Pancreas (tissue), 10 donors: Measurements from ENCODE around the gene SLMAP. TPM values are rescaled to one million over a fixed set of nuclear protein-coding genes. Genes with fewer than 3 reads are reported as not detected.

Experiments used
- ATAC-seq, 4 donors: fragments of 200-7000 bp; cut with Tn5 transposase; one replicate each; pipeline versions ENCODE4 v1.8.0 to v1.9.1; 2020; ENCODE audit warnings: mild to moderate bottlenecking in 4 of 4, moderate library complexity in 4 of 4
- DNase-seq, 6 donors: peaks; one replicate each; pipeline ENCODE4 v3.0.0-alpha.2; 2020
- FAIRE-seq: peaks from 2 replicates; lab custom pipeline; 2012; peaks lifted over from hg19 to GRCh38; lab: Jason Lieb, UNC
- H3K27ac ChIP-seq, 4 donors: fragments of 200-600 bp; sonication (generic); 1 replicate in 3 of 4; 2 replicates in 1 of 4; pipeline versions ENCODE4 v1.5.0 to v1.8.0; 2020
- H3K27me3 ChIP-seq, 4 donors: fragments of 200-600 bp; one replicate each; pipeline ENCODE4 v1.8.0; 2021
- H3K36me3 ChIP-seq, 3 donors: fragments of 200-600 bp; sonication (generic) in 1 of 3; one replicate each; pipeline versions ENCODE4 v1.5.0 to v1.8.0; 2020 to 2021
- H3K4me1 ChIP-seq, 3 donors: fragments of 200-600 bp; one replicate each; pipeline ENCODE4 v1.8.0; 2021
- H3K4me3 ChIP-seq, 4 donors: fragments of 200-600 bp; sonication (generic) in 2 of 4; one replicate each; pipeline versions ENCODE4 v1.5.0 to v1.8.0; 2020 to 2021
- H3K9me3 ChIP-seq, 4 donors: fragments of 200-600 bp; one replicate each; pipeline ENCODE4 v1.8.0; 2021
- WGBS, 2 donors: extraction: QIAGEN DNeasy Blood & Tissue Kit; methylation state at CpG; one replicate each; pipeline ENCODE4 v1.1.7; 2013; 5-methylcytosine and 5-hydroxymethylcytosine counted together
- intact Hi-C, 3 donors: fragments of 100-400 bp; cut with DNase I; formaldehyde crosslinking; loops; one replicate each; pipeline versions ENCODE4 v1.11.1 to v1.14.2; 2022
- polyA plus RNA-seq, 2 donors: library from polyadenylated mRNA; stranded (reverse); fragments of 200-250 nt; gene quantifications; one replicate each; pipeline ENCODE4 v1.2.3, GENCODE V29; 2013
- total RNA-seq, 6 donors: library from RNA; stranded (reverse); fragmentation: NEBNext Ultra II Directional in 4 of 6; extraction: Animal tissue kit (Norgen Biotek cat#: 25700) in 4 of 6; gene quantifications; one replicate each; pipeline versions ENCODE4 v1.2.1 to v1.2.4, GENCODE V29; 2021 to 2023
- TF ChIP-seq, protein P1 (sequence below), 4 donors: fragments of 200-600 bp; sonication (generic) in 3 of 4; IDR thresholded peaks; one replicate each; pipeline versions ENCODE4 v1.5.0 to v1.8.0; 2021; ENCODE audit warnings: antibody characterized with exemption in 4 of 4
- donor health status: healthy with polysubstance abuse.
- donor health status: DM: no; HTN: no; CAD: no; lungs with moderate emphysema.
- donor health status: DM: no; HTN: no; CAD: no.
- donor health status: control.
- donor health status: control.
- donor health status: Bipolar disorder and iron deficiency.
- donor health status: DM: yes; HTN: yes; CAD: no.
- donor health status: DM: no; HTN: no; CAD: no.
- donor health status: DM: no; HTN: no; CAD: no.
- donor health status: DM: yes; HTN: yes; CAD: no.

SLMAP gene
- total and polyA plus RNA-seq, 8 donors, result 9.0 to 39.6 (median 22.7) TPM

DNA sequence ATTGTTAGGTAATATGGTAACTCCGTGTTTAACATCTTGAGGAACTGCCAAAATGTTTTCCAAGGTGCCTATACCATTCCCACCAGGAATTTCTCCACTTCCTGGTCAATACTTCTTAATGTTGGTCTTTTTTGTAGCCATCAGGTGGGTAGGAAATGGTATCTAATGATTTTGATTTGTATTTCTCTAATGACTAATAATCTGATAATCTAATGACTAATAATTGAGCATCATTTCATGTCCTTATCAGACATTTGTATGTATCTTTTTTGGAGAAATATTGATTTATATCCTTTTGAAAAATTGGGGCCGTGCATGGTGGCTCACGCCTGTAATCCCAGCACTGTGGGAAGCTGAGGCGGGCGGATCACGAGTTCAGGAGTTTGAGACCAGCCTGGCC lies 38.8 kb downstream of the SLMAP start:
- Histone ChIP-seq H3K4me1 (peaks cover 4 to 30% (median 28%) of the 10 kb centered on the region in 3 donors), H3K4me3 (no peak overlapping the region), H3K27ac (peak overlapping the region in 1 of 4 donors; percentile 13), H3K9me3 (no peaks in the 10 kb centered on the region), H3K27me3 (no peaks in the 10 kb centered on the region), H3K36me3 (no peaks in the 10 kb centered on the region)
- TF ChIP-seq, protein P1, sequence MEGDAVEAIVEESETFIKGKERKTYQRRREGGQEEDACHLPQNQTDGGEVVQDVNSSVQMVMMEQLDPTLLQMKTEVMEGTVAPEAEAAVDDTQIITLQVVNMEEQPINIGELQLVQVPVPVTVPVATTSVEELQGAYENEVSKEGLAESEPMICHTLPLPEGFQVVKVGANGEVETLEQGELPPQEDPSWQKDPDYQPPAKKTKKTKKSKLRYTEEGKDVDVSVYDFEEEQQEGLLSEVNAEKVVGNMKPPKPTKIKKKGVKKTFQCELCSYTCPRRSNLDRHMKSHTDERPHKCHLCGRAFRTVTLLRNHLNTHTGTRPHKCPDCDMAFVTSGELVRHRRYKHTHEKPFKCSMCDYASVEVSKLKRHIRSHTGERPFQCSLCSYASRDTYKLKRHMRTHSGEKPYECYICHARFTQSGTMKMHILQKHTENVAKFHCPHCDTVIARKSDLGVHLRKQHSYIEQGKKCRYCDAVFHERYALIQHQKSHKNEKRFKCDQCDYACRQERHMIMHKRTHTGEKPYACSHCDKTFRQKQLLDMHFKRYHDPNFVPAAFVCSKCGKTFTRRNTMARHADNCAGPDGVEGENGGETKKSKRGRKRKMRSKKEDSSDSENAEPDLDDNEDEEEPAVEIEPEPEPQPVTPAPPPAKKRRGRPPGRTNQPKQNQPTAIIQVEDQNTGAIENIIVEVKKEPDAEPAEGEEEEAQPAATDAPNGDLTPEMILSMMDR (IDR thresholded peaks at IDR 0.05), result no peak
- DNase-seq, result no peak
- no peak for ATAC-seq
- 89 to 91% methylated on average over 6 of the region's 6 CpGs for WGBS, 2 donors
- FAIRE-seq, result no peak
- intact Hi-C loops, result no loop called here

DNA sequence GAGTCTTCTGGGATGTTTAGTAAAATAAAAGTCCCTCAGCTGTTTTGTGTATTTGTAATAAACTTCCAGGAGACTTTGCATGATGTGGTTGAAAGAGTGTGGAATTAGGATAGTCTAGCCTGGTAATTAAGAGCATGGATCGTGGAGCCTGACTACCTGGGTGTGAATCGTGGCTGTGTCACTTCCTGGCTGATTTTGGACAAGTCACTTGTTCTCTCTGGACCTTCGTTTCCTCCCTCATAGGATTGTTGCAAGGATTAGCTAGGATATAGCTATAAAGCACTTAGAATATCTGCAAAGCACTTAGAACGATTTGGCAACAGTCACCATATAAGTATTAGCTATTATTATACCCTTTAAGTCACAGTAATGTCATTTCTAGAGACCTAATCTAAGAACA lies 40.2 kb downstream of the SLMAP start:
- H3K4me3 ChIP-seq, result no peak overlapping the region
- no peak overlapping the region for H3K27ac ChIP-seq
- H3K27me3 ChIP-seq, result no peaks in the 10 kb centered on the region
- no peak for ATAC-seq
- TF ChIP-seq, protein P1 (IDR thresholded peaks at IDR 0.05), result no peak
- intact Hi-C loops, result no loop called here
- no peaks in the 10 kb centered on the region for H3K9me3 ChIP-seq
- no peak for DNase-seq
- H3K4me1 ChIP-seq, result peaks cover 4 to 29% (median 27%) of the 10 kb centered on the region in 3 donors
- no peaks in the 10 kb centered on the region for H3K36me3 ChIP-seq
- FAIRE-seq, result no peak
- 67 to 68% methylated on average over 4 of the region's 4 CpGs for WGBS, 2 donors

DNA sequence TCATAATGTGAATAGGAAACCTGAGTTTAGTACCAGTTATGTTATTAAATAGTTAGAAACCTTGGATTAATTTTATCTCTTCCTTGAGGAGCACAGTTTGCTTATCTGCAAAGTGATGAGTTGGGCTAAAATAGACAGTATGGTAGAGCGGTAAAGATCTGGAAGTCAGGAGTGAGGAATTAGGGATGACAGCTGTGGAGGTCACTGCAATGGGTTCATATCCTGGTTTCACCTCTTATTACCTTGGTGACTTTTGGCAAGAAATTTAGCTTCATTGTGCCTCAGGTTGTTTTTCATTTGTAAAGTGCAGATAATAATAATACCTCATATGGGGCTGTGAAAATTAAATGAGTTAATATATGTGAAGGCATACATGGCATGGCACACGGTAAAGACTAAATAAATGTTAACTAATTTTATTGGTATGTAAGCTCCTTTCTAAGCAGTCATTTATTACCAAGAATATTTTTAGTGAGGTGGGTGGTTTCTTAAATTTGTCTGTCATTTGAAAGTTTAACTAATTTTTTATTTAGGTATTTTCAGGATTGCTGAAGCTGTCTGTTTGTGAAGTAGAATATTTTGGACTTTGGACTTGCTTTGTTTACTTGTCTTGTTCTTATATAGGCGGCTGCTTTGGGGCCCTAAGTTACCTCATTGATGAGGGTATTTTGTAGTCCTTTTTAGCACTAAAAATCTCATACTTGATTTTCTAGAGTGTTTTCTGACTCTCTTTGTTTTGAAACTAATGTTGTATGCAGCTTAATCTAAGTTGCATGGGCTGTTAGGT lies 41.8 kb downstream of the SLMAP start:
- H3K36me3 ChIP-seq, result no peaks in the 10 kb centered on the region
- no peak overlapping the region for H3K27ac ChIP-seq
- WGBS, 2 donors, result 37 to 42% methylated on average over 3 of the region's 3 CpGs
- peak in 3 of 4 donors; percentile 49 to 80 (median 57) for ATAC-seq
- intact Hi-C loops, result no loop called here
- TF ChIP-seq, protein P1 (IDR thresholded peaks at IDR 0.05), result no peak
- no peak for FAIRE-seq
- no peak for DNase-seq
- H3K27me3 ChIP-seq, result no peaks in the 10 kb centered on the region
- H3K4me3 ChIP-seq, result no peak overlapping the region
- H3K4me1 ChIP-seq, result peaks cover 16 to 38% (median 34%) of the 10 kb centered on the region in 3 donors
- H3K9me3 ChIP-seq, result no peaks in the 10 kb centered on the region

DNA sequence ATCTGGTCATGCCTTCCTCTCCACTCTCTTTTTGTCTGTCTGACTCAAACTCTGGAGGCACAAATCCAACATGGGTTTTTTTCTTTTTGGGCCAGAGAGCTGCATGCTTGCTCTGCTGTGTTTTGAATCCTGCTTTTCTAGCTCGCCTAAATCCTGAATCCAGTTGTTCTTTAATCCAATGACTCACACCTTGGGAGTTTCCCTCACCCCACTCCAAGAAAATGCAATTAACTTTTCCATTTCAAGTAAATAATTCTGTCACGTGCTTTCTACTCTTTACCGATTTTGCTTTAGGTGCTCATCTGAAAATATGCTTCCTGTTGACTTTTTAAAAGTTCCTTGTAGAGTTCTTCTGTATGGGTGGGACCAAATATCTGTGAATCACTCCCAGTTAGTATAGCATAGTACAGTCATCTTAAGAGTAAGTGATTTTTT lies 47.6 kb downstream of the SLMAP start:
- ATAC-seq, result peak; percentile 93 to 96 (median 95)
- Histone ChIP-seq H3K4me3 (no peak overlapping the region), H3K27me3 (no peaks in the 10 kb centered on the region), H3K4me1 (peaks cover 17 to 36% (median 30%) of the 10 kb centered on the region in 3 donors), H3K36me3 (no peaks in the 10 kb centered on the region), H3K9me3 (no peaks in the 10 kb centered on the region), H3K27ac (peak overlapping the region in 2 of 4 donors; percentile 65 to 67)
- 3% methylated on average over 3 of the region's 3 CpGs for WGBS, 2 donors
- TF ChIP-seq, protein P1 (IDR thresholded peaks at IDR 0.05), result no peak
- peak in 3 of 6 donors; percentile 43 to 64 (median 47) for DNase-seq
- intact Hi-C loops, result no loop called here
- FAIRE-seq, result no peak

DNA sequence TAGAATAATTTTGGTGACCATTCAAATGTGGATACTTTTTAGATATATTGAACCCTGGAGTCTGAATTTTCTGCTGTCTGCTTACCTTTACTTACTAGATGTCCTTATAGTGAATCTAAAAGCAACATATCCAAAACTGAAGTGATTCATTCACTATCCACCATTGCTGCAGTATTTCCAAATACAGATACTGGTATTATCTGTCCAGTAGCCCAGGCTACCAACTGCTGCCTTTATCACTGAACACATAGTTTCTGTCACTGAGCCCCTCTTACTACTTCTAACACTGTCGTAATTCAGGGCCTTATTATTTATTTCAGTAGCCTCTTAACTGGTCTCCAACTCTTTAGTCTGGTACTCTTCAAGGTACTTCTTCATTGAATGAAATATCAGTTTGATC lies 49.2 kb downstream of the SLMAP start:
- Histone ChIP-seq H3K9me3 (no peaks in the 10 kb centered on the region), H3K36me3 (no peaks in the 10 kb centered on the region), H3K27me3 (no peaks in the 10 kb centered on the region), H3K27ac (no peak overlapping the region), H3K4me3 (no peak overlapping the region), H3K4me1 (peaks cover 17 to 30% (median 30%) of the 10 kb centered on the region in 3 donors)
- ATAC-seq (no peak), DNase-seq (no peak), FAIRE-seq (no peak)
- 86 to 94% methylated on average over 1 of the region's 1 CpG for WGBS, 2 donors
- intact Hi-C loops, result no loop called here
- TF ChIP-seq, protein P1 (IDR thresholded peaks at IDR 0.05), result no peak
